ENCODE results near the gene SOD1.

DNA sequence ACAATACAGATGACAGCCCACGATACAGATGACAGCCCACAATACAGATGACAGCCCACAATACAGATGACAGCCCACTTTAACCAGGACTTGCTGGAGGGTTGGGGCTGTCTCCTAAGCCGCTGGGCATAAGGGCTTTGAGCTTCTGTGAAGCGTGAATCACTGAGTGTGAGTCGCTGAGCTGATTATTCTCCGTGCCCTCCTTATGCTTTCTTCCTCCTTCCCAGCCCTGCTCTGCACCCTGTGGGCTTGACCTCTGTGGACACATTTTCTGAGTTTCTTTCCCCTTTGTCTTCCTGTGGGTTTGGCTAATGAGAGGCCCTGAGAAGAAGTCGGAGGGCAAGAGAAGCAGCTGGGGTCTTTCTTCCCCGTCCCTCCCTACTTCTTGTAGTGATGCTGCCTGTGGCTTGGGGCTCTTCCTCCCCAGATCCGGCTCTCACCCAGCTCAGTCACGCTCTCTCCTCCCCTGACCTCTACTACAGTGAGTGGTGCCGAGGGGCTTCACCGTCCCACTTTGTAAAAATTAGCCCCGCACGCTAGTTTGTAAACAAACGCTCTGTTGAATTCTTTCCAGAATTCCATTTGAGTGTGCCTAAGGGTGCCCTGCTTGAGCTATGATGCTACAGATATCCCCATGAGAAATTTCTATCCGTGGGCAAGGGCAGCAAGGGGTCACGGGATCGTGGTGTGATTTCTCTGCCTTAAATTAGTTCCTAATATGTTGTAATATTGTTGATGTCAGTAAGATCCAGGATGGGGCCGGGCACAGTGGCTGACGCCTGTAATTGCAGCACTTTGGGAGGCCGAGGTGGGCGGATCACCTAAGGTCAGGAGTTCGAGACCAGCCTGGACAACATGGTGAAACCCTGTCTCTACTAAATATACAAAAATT lies 46.4 kb upstream of the SOD1 start:
- TF ChIP-seq, protein P1, sequence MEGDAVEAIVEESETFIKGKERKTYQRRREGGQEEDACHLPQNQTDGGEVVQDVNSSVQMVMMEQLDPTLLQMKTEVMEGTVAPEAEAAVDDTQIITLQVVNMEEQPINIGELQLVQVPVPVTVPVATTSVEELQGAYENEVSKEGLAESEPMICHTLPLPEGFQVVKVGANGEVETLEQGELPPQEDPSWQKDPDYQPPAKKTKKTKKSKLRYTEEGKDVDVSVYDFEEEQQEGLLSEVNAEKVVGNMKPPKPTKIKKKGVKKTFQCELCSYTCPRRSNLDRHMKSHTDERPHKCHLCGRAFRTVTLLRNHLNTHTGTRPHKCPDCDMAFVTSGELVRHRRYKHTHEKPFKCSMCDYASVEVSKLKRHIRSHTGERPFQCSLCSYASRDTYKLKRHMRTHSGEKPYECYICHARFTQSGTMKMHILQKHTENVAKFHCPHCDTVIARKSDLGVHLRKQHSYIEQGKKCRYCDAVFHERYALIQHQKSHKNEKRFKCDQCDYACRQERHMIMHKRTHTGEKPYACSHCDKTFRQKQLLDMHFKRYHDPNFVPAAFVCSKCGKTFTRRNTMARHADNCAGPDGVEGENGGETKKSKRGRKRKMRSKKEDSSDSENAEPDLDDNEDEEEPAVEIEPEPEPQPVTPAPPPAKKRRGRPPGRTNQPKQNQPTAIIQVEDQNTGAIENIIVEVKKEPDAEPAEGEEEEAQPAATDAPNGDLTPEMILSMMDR (IDR thresholded peaks at IDR 0.05): no peak
- no peak for TF ChIP-seq POLR2A (IDR thresholded peaks at IDR 0.05)

Measured in uterus (tissue), 2 donors.